A549 (cell line): Measurements from ENCODE around the gene IGF1.

Source experiments
- CEBPB ChIP-seq, 2 experiments: fragments of >200 bp in 1 of 2; sonication (Bioruptor Twin) in 1 of 2; formaldehyde crosslinking in 1 of 2; IDR thresholded peaks; 2 replicates each; pipeline ENCODE4 v1.6.1; 2012 to 2016
- CHD2 ChIP-seq: fragments of 150-350 bp; IDR thresholded peaks from 2 replicates; pipeline ENCODE4 v1.6.1; 2014; ENCODE audit warnings: low read length; ENCODE audit not compliant: partially characterized antibody
- JUN ChIP-seq, 2 experiments: fragments of >200 bp; sonication (Bioruptor Twin); formaldehyde crosslinking; IDR thresholded peaks; 2 replicates in 1 of 2; 3 replicates in 1 of 2; pipeline ENCODE4 v1.6.1; 2016 to 2017
- POLR2A ChIP-seq: IDR thresholded peaks from 2 replicates; pipeline ENCODE4 v1.6.1; 2012; ENCODE audit warnings: mild to moderate bottlenecking, low read length
- ZSCAN20 ChIP-seq: fragments of 250-450 bp; sonication (Bioruptor Pico); IDR thresholded peaks from 2 replicates; pipeline ENCODE4 v1.8.0; 2022; ENCODE audit warnings: mild to moderate bottlenecking, moderate library complexity
- TF ChIP-seq, protein P1 (sequence below): fragments of >200 bp; sonication (Bioruptor Twin); formaldehyde crosslinking; IDR thresholded peaks from 3 replicates; pipeline ENCODE4 v1.5.1; 2016

DNA sequence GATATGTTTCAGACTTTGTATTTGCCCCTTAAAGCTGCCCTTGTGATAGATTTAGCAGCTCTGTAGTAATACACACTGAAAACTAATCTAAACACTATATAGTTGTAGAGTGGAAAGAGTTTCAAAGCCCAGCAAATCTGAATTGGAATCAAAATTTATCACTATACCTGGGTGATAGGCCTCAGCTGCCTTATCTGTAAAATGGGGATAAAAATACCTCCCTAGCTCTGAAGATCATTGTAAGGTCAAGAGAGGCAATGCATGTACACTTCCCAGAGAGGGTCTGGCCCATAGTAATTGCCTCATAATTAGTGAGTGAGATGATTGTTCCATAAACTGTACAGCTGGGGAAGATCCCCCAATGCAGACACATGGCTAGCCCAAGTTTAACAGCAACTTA is 103.6 kb downstream of the IGF1 start:
- TF ChIP-seq, protein P1, sequence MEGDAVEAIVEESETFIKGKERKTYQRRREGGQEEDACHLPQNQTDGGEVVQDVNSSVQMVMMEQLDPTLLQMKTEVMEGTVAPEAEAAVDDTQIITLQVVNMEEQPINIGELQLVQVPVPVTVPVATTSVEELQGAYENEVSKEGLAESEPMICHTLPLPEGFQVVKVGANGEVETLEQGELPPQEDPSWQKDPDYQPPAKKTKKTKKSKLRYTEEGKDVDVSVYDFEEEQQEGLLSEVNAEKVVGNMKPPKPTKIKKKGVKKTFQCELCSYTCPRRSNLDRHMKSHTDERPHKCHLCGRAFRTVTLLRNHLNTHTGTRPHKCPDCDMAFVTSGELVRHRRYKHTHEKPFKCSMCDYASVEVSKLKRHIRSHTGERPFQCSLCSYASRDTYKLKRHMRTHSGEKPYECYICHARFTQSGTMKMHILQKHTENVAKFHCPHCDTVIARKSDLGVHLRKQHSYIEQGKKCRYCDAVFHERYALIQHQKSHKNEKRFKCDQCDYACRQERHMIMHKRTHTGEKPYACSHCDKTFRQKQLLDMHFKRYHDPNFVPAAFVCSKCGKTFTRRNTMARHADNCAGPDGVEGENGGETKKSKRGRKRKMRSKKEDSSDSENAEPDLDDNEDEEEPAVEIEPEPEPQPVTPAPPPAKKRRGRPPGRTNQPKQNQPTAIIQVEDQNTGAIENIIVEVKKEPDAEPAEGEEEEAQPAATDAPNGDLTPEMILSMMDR, result no peak
- TF ChIP-seq ZSCAN20, result no peak
- no peak for TF ChIP-seq POLR2A
- TF ChIP-seq CHD2, result no peak
- TF ChIP-seq JUN (IDR thresholded peaks at IDR 0.05), result no peak
- TF ChIP-seq CEBPB (IDR thresholded peaks at IDR 0.05), result no peak
